ENCODE results near the gene GNAT1.

GNAT1 gene

DNA sequence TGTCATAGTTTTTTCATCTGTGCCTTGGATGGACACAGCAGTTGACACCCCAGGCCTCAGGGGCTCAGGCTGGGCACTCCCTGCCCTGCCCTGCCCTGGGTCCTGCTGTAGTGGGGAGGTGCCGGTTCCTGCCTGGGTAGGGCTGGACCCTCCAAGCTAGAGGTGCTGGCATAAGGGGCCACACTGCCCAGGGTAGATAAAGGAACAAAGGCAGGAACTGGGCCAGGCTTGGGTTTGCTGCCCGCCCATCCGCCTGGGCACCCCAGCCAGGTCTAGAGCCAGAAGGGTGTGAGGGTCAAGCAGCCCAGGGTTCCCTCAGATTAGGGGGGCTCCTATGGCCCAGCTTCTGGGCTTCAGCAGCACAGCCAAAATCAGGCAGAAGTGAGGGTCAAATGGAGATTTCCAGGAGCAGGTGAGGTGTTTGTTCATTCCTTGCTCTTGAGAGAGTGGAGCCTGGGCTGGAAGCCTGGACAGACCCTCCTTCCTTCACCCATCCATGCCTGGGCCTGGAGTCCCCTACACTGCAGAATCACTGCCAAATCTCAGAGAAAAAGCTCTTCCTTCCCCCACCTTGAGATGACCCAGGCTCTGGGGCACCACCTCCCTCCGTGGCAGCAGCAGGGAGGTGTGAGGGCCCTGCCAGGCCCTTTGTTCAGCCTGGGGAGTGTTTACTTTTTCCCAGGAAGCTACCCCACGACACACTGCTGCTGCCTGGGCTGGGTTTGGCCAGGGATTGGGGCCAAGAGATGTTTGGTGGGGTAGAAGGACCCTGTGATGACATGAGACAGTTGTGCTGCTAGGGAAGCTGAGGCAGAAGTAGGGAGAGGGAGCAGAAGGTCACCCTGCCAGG lies 29.2 kb upstream of the GNAT1 start:
- no peak overlapping the region for H3K4me3 ChIP-seq (ENCODE audit: low read depth, low read length)
- TF ChIP-seq, protein P1, sequence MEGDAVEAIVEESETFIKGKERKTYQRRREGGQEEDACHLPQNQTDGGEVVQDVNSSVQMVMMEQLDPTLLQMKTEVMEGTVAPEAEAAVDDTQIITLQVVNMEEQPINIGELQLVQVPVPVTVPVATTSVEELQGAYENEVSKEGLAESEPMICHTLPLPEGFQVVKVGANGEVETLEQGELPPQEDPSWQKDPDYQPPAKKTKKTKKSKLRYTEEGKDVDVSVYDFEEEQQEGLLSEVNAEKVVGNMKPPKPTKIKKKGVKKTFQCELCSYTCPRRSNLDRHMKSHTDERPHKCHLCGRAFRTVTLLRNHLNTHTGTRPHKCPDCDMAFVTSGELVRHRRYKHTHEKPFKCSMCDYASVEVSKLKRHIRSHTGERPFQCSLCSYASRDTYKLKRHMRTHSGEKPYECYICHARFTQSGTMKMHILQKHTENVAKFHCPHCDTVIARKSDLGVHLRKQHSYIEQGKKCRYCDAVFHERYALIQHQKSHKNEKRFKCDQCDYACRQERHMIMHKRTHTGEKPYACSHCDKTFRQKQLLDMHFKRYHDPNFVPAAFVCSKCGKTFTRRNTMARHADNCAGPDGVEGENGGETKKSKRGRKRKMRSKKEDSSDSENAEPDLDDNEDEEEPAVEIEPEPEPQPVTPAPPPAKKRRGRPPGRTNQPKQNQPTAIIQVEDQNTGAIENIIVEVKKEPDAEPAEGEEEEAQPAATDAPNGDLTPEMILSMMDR (IDR thresholded peaks at IDR 0.05; ENCODE audit: borderline replicate concordance, insufficient read depth, low read depth, low read length), result no peak

DNA sequence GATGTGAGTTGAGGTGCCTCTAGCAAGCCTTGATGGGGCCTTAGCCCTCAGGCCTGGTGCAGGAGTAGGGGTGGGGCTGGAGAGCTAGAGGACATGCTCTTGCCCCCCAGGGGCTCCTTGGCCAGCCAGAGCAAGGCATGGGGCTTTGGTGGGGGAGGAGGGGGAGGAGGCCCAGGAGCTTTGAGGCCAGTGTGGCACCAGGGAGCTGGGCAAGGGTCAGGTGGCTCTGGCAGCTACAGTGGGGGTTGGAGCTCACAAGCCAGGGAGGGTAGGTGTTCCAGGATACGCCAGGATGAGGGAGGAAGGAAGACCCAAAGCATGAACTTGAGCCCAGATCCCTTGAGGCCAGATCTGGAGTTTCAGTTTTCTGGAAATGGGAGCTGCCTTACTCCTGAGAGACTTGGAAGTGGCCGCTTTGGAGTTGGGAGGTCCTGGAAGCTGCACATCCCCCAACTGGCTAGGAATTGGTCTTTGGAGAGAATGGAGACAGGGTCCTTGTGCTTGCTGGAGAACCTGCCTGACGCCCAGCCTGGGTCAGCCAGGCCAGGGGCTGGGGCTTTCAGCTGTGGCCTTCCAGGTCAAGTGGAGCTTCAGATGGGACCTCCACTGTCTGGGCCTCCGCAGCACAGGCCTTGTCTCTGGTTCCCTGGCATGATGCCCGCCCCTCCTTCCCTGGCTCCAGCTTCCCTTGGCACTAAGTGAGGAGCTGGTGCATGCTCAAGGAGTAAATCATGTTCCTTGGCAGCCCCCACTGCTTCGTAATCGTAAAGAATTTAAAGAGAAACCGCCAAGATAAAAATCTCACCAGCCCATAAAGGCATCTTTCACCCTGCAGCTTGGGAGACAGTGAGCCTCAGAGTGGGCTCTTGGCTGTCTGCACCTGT lies 27.6 kb upstream of the GNAT1 start:
- TF ChIP-seq, protein P1 (IDR thresholded peaks at IDR 0.05; ENCODE audit: borderline replicate concordance, insufficient read depth, low read depth, low read length), result no peak
- no peak overlapping the region for H3K4me3 ChIP-seq (ENCODE audit: low read depth, low read length)

DNA sequence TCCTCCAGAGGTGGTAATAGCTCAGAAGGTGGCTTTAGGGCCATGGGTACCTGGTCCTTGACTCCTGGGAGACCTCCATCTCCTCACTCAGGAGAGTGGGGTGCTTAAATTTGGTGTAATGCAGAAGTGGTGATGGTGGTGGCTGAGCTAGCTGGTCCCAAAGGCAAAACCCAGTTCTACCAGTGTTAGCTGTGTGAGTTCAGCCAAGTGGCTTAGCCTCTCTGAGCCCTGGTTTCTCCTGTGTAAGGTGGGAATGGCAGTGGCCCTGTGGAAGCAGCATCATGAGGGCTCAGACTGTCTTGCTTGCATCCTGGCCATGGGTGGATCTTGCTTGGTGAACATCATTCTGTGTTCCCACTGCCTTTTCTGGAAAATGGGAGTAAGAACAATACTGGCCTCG lies 26.9 kb upstream of the GNAT1 start:
- no peak overlapping the region for H3K4me3 ChIP-seq (ENCODE audit: low read depth, low read length)
- TF ChIP-seq, protein P1 (IDR thresholded peaks at IDR 0.05; ENCODE audit: borderline replicate concordance, insufficient read depth, low read depth, low read length), result no peak

DNA sequence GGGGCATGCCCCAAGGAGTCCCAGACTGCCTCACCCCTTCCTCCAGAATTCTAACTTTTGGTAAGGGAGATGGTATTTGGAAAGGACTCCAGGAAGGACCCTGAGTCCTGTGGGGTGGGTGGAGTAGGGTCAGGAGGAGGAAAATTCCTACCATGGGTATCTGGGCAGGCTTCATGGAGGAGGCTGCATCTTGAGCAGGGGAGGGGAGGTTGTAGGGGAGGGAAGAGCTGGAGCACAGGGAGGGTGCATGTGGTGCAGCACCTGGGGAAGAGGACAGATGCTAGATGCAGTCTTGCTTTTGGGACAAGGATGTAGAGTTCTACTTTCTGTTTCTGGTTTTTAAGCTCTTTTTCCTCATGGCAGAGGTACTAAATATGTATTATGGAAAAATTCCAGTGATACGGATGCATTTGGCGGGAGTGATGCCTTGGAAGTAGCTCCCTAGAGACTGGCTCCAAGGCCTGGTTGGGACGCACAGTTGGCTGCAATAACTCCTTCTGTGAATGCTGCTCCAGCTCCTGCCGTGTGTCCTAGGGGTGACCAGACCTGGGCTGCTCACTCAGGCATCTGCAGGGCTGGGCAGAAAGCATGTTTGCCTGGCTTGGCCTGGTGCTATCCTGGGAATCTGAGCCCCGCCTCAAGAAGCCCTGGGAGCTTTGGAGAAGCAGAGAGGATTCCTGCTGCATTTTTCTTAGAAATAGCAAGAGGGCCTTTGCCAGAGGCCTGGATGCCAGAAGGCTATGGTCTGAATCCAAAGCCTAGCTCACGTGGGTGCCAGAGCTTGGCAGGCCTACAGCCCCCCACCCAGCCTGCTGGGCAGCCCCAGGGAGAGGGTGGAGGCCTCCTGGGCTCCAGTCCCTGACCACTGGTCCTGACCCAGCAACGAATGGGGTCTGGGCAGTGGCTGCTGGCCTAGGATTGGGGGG lies 26.2 kb upstream of the GNAT1 start:
- H3K4me3 ChIP-seq (ENCODE audit: low read depth, low read length), result no peak overlapping the region
- TF ChIP-seq, protein P1 (IDR thresholded peaks at IDR 0.05; ENCODE audit: borderline replicate concordance, insufficient read depth, low read depth, low read length), result no peak

DNA sequence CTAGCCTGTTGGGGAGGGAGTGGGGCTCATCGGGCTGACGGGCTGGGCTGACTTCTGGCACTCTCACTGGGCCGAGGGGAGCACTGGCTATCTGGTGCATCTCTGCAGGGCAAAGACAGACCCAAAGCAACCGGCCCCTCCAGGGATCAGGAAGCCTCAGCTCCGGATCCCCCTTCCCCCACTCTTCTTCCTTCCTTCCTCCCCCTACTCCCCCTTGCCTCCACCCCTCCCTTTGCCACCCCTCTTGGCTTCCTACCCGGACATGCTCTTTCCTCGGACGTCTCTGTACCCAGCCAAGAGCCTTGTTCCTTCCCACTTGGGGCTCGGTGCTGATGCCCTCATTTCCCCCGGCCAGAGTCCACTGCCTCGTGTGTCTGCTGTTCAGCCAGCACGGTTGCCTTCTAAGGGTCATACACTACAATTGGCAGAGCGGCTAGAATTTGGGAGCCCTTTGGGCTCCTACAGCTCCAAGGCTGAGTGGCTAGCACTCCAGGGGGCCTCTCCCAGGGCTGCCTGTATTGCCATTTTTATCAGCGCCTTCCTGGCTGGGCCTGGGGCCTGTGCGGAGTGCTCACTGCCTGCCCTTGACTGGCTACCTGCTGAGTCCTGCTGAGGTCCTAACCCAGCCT lies 25.4 kb upstream of the GNAT1 start:
- TF ChIP-seq, protein P1 (IDR thresholded peaks at IDR 0.05; ENCODE audit: borderline replicate concordance, insufficient read depth, low read depth, low read length), result no peak
- H3K4me3 ChIP-seq (ENCODE audit: low read depth, low read length), result no peak overlapping the region

DNA sequence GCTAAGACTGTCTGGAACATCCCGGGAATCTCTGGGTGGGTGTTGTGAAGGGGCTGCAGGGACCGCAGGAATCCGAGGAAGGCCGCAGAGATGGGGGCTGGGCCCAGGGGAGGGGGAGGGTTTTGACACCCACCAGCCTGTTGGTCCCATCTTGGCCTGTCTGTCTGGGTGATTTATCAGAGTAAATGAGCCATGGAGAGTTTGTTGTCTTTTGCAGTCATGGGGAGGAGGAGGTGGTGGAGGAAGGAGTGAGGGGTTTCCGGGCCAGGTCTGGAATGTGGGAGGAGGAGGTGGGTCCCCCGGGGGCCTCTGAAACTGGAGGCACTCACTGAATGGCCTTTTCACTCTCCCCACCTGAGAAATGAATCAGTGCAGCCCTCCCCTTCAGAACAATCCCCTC lies 24.8 kb upstream of the GNAT1 start:
- no peak overlapping the region for H3K4me3 ChIP-seq (ENCODE audit: low read depth, low read length)
- TF ChIP-seq, protein P1 (IDR thresholded peaks at IDR 0.05; ENCODE audit: borderline replicate concordance, insufficient read depth, low read depth, low read length), result no peak

Data from GM12875 (cell line).